Measurements from ENCODE around the gene MICA.
"Not testable (repeated sequence)": the region's sequence is repeated elsewhere in the genome, so short reads cannot be mapped to it uniquely, and the experiment has no call there.

MICA gene

DNA sequence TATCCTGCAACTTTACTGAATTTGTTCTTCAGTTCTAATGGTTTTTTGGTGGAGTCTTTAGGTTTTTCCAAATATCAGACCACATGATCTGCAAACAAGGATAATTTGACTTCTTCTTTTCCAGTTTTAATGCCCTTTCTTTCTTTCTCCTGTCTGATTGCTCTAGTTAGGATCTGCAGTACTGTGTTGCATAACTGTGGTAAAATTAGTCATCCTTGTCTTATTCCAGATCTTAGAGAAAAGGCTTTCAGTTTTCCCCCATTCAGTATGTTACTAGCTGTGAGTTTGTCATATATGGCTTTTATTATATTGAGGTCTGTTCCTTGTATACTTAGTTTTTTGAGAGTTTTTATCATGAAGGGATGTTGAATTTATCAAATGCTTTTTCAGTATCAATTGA lies 4.3 kb downstream of the MICA start:
- DNase-seq = peak in 1 of 51 donors; percentile 1

DNA sequence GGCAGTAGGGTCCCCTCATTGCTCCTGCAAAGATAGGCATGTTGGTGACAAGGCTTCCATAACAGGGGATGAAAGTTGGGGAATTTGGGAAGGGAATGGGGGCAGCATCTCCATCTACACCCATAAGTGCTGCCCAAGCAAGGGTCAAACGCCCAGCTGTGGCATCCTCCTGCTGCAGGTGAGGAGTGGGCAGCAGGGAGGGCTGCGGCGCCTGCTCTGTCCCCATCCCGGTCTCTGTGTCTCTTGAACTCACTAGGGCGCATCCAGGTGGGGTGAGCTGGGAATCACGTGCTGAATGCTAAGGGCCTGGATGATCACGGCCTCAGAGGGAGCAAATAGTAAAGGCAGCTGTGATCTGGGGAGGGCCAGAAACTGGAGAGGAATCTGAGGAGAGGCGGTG lies 9.1 kb downstream of the MICA start:
- DNase-seq = no peak

DNA sequence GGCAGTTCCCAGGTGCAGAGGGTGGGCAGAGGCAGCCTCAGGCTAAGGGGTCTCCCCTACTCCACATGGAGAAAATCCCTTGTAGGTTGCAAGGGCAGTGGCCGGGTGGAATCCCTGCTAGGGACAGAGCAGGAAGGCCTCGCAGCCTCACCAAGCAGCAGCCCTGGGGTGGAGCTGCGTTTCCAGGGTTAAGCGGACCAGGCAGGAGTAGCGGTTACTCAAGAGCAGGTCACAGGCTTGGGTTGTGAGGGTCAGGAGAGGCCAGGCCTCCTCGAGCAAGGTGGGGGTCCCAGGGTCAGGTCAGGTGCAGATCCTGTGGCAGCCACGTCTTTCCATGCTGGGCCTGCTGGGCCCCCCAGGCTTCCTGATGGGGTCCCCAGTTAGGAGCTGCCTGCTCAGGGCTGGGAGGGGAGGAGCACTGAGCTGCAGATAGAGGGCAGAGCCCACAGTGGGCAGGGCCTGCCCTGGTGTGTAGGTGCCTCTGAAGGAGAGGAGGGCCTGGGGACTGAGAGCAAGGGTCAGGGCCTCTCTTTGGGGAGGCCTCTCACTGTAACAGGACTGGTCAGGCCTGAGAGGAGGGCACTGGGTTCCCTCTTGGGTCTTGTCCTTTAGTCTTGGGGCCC lies 10.9 kb downstream of the MICA start:
- not testable (repeated sequence) for DNase-seq

DNA sequence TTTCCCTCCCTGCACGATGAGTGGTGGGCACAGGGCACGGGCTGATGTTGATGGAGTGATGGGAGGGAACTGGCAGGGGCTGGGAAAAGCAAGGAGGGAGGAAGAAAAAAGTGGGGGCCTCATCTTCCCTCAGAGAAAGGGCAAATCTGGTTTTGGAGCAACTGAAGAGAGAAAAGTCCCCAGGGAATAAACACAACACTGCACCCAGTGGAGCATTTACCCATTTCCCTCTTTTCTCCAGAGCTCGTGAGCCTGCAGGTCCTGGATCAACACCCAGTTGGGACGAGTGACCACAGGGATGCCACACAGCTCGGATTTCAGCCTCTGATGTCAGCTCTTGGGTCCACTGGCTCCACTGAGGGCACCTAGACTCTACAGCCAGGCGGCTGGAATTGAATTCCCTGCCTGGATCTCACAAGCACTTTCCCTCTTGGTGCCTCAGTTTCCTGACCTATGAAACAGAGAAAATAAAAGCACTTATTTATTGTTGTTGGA lies 11.4 kb downstream of the MICA start:
- DNase-seq = no peak

DNA sequence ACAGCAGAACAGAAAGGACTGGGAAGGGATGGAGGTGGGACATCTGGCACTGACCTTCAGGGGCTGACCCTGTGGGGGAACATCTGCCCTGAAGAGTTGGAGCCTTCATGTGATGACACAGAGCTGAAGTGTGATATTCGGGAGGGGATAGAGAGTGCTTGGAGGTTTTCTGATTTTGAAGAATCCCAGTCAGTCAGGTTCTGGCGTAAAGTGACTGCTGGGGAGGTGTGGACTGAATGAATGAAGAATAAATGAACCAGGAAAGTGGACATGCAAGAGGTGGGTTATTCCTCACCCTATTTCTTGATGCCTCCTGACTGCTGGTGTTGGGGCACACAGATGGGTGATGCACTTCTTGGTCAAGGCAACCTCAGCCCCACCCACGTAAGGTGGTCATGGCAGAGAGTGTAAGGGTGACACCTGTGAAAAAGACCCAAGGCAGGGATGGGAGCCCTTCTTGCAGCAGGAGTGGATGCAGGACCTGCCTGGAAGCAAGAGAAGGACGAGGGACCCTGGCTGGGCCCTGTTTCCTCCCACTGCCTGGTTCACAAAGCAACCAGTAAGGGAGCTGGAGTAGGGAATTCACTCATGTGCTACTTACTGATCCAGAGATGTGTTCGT lies 13.1 kb downstream of the MICA start:
- no peak for DNase-seq

DNA sequence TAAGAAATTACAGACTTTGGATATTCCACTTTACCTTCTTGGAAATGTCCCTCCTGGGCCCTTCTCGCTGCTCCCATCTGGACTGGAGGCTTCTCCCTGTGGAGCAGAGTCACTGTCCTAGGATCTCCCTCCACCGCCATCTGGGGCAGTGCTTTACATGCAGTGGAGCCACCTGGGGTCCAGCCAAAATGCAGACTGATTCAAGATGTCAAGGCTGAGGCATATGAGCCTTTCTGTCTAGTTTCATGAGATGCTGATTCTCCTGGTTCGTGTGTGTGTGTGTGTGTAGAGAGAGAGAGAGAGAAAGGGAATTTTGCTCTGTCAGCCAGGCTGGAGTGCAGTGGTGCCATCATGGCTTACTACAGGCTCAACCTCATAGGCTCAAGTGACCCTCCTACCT lies 14.9 kb downstream of the MICA start:
- DNase-seq = no peak

DNA sequence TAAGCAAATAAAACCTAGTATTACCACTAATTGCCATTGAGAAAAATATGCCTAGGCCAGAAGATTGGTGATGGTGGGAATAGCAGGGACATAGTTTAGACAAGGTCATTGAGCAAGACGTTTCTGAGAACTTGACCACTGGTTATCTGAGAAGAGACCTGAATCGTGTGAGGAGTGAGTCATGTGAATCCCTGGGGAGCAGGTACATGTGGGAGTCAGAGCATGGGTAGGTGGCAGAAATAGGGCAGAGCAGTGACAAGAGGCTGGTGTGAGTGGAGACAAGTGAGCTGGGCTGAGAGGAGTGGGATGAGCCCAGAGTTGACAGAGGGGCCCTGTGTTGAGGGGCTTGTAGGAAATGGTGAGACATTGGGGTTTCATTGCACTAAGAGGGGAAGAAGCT lies 16.4 kb downstream of the MICA start:
- DNase-seq = no peak

DNA sequence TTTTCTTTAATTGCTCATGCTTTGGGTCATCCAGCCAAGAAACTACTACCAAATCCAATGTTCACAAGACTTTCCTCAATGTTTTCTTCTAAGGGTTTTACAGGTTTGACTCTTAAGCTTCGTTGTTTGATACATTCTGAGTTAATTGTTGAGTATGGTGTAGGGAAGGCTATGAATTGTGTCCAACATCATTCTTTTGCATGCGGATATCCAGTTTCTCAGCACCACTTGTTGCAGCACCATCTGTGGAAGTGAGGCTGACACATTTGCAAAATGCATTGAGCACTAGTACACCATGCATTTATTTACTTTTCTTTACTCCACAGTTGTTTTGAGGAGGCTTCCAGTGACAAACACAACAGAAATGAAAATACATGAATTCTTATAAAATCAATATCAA lies 17.2 kb downstream of the MICA start:
- no peak for DNase-seq

DNA sequence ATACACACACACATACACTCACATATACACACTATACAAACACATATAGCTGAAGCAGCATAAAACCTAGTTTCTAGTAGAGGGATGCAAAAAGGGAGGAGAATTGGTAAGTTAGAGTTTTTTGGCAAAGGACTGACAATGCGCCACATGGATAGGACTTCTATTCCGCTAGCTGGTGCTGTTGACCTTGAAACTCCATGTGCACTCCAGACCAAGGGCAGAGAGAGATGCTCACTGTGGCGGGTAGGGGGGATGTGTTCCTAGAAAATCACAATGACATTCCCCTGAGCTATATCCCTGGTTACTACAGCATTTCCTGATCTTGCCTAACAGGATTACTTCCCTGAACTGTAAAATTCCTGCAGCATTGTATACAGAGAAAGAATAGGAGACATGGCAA lies 19.2 kb downstream of the MICA start:
- no peak for DNase-seq

DNA sequence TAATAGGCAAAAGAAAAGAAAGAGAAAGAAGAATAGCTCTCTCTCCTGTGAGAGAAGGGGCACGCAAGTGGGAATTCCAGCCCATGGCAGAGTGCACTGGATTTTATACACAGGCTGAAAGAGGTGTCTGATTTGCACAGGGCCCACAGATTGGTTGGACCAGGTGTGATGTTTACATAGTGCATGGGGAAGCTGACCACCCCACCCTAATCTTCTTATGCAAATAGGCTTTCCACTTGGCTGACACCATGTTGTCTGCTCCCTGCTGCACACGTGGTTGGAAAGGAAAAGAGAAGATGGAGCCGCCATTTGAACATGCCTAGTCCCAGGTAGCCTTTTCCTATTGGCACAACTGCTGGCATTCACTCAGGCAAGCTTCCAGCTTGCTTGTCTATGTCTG lies 20.2 kb downstream of the MICA start:
- DNase-seq = no peak

DNA sequence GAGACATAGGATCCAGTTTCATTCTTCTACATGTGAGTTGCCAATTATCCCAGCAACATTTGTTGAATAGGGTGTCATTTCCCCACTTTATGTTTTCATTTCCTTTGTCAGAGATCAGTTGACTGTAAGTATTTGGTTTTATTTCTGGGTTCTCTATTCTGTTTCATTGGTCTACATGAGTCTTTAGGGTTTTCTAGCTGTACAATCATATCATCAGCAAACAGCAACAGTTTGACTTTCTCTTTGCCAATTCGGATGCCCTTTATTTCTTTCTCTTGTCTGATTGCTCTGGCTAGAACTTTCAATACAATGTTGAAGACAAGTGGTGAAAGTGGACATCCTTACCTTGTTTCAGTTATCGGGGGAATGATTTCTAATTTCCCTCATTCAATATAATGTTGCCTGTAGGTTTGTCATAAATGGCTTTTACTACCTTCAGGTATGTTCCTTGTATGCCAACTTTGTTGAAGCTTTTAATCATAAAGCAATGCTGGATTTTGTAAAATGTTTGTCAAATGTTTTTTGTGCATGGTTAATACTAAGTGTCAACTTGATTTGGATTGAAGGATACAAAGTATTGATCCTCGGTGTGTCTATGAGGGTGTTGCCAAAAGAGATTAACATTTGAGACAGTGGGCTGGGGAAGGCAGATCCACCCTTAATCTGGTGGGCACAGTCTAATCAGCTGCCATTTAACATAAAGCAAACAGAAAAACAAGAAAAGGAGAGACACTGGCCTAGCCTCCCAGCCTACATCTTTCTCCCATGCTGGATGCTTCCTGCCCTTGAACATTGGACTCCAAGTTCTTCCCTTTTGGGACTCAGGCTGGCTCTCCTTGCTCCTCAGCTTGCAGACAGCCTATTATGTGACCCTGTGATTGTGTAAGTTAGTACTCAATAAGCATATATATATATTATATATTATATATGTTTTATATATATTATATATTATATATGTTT lies 23.3 kb downstream of the MICA start:
- no peak for DNase-seq

DNA sequence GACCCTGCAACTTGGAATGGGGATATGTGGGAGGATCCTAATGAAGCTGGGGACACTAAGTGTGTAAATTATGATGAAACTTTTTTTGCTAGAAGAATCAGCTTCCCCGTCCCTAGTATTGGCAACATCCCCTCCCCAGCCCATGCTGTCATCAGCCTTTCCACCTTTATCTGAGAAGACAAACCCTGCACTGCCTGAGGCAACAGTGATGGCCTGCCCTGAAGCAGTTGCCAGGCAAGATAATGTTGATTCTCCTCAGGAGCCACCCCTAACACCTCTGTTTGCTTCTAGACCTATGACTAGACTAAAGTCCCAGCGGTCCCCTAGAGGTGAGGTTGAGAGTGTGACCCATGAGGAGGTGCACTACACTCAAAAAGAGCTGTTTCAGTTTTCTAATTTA lies 27.1 kb downstream of the MICA start:
- no peak for DNase-seq

DNA sequence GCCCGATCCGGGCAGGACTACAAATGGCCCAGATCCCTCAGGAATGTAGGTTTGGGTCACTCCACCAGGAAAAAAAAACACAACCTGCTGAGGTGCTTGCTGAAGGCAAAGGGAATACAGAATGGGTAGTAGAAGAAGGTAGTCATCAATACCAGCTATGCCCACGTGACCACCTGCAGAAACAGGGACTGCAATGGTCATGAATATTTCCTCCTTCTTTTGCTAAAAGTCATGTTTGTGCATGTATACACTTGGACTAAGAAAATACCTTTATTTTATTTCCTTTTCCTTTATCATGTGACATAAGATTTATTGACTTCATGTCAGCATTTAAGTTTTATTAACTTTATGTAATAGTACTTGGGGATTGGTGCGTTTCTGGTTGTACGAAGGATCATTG lies 31.7 kb downstream of the MICA start:
- not testable (repeated sequence) for DNase-seq

DNA sequence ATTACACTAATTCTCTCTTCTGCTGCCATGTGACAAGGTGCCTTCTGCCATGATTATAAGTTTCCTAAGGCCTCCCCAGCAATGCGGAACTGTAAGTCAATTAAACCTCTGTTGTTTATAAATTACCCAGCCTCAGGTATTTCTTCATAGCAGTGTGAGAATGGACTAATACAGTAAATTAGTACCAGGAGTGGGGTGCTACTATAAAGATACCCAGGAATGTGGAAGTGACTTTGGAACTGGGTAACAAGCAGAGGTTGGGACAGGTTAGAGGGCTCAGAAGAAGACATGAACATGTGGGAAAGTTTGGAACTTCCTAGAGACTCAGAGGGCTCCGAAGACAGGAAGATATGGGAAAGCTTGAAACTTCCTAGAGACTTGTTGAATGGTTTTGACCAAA lies 34.8 kb downstream of the MICA start:
- DNase-seq = no peak

DNA sequence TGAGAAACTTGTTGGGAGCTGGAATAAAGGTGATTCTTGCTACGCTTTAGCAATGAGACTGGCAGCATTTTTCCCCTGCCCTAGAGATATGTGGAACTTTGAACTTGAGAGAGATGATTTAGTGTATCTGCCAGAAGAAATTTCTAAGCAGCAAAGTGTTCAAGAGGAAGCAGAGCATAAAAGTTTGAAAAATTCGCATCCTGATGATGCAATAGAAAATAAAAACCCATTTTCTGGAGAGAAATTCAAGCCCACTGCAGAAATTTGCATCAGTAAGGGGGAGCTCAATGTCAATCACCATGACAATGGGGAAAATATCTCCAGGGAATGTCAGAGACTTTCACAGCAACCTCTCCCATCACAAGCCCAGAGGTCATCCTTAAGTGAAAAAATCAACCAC lies 35.3 kb downstream of the MICA start:
- no peak for DNase-seq

DNA sequence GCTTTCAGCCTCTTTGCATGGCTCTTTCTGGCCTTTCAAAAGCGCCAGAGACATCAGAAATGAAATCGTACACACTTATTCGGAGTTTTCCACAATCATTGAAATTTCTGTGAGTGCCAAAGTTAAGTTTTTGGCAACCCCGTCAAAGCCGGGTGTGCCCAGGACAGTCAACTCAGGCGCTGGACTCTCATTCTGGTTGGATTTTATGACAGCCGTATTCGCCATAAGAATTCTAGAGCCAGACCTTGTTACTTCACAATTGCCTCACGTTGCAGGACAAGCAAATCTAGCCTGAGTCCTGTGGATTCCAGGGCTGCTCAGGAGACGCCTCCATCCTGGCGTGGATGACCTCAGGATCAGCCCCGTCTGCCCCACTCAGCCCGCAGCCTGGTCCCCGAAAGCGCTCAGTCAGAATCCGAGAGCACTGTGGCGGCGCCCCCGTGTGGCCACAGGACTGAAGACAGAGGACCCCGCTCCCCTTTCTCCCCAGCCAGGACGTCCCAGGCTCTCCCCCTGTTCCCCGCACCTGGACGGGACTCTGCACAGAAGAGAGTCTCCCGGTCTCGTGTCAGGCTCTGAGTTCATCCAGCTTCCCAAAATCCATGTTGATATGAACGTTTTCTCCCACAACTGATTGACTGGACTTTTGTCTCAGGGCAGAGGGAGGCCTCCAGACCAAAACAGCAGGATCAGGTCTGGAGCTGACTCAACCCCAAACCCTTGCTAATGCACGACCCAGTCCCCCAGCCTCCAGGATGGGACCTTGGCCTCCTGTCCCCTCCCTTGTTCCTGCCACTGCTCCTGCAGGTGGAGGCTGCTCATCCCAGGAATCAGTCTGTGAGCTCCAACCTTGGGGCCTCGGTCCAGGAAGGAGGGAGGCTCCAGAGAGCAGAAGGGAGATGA lies 38.2 kb downstream of the MICA start:
- DNase-seq = peak in 44 of 51 donors; percentile 1 to 82 (median 29)

DNA sequence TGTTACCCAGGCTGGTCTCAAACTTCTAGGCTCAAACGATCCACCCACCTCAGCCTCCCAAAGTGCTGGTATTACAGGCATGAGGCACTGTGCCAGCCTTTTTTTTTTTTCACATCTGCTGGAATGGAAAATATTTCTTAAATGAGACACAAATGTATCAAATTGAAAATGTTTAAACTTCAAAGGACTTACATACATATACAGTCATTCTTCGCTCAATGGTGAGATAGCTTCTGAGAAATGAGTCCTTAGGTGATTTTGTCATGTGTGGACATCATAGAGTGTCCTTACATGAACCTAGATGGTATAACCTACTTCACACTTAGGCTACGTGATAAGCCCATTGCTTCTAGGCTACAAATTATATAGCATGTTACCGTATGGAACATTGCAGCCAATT lies 43.1 kb downstream of the MICA start:
- no peak for DNase-seq

DNA sequence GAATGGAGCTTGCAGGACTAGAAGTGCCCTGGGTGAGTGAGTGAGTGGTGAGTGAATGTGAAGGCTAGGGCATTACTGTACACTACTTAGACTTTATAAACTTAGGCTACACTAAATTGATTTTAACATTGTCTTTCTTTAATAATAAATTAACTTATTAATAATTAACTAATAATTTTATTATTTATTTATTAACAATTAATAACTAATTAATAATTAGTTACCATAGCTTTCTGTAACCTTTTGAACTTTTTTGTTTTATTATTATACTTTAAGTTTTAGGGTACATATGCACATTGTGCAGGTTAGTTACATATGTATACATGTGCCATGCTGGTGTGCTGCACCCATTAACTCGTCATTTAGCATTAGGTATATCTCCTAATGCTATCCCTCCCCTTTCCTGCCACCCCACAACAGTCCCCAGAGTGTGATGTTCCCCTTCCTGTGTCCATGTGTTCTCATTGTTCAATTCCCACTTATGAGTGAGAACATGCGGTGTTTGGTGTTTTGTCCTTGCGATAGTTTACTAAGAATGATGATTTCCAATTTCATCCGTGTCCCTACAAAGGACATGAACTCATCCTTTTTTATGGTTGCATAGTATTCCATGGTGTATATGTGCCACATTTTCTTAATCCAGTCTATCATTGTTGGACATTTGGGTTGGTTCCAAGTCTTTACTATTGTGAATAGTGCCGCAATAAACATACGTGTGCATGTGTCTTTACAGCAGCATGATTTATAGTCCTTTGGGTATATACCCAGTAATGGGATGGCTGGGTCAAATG lies 43.8 kb downstream of the MICA start:
- not testable (repeated sequence) for DNase-seq

DNA sequence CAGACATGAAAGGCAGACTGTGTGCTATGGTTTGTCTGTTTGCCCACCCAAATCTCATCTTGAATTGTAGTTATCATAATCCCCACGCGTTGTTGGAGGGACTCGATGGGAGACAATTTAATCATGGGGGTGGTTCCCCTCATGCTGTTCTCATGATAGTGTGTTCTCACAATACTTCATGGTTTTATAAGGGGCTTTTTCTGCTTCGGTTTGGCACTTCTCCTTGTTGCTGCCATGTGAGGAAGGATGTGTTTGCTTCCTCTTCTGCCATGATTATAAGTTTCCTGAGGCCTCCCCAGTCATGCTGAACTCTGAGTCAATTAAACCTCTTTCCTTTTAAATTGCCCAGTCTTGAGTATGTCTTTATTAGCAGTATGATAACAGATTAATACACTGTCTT lies 47.4 kb downstream of the MICA start:
- no peak for DNase-seq

DNA sequence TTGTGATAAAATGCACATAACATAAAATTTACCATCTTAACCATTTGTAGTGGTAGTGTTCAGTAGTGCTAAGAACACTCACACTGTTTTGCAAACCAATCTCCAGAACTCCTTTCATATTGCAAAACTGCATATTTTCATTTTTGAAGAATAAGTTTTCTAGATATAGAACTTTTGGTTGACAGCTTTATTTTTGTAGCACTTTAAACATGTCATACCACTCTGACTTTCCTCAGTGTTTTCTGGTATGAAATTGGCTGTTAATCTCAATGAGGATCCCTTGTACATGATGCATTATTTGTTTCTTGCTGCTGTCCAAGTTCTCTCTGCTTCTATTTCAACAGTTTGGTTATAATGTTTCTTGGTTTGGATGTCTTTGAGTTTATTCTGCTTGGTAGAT lies 49.5 kb downstream of the MICA start:
- DNase-seq = no peak

DNA sequence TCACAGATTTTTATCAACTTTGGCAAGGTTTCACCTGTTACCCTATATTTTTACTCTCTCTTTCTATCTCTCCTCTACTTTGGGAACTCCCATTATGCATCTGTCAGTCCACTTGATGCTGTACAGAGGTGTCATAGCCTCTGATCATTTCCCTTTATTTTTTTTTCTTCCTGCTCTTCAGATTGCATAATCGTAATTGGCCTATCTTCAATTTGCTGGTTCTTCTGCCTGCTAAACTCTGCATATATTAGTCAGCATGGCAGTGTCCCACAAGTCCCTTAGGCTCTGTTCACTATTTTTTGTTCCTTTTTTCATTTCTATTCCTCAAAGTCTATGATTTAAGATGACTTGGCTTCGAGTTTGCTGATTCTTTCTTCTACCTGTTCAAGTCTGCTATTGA lies 49.9 kb downstream of the MICA start:
- DNase-seq = no peak

Measured in hypothalamus (tissue), 51 donors.